SU-DHL-6 (cell line): ENCODE results near the gene ZNF665.

ENCODE experiments used
- H2AFZ ChIP-seq: fragments of 200-600 bp; sonication (generic); 2 replicates; pipeline ENCODE4 v1.6.1; 2014; ENCODE audit warnings: low read depth, mild to moderate bottlenecking, moderate library complexity, mixed read lengths, antibody characterized with exemption, low read length; ENCODE audit not compliant: severe bottlenecking
- H3F3A ChIP-seq: fragments of 200-600 bp; shearing (Covaris generic); 2 replicates; pipeline ENCODE4 v1.6.0; 2016; ENCODE audit warnings: antibody characterized with exemption, mild to moderate bottlenecking; ENCODE audit not compliant: insufficient read depth
- H3K27ac ChIP-seq: fragments of 200-600 bp; sonication (generic); 2 replicates; pipeline ENCODE4 v1.5.1; 2016; ENCODE audit warnings: low read depth, mild to moderate bottlenecking, low read length, moderate library complexity, mixed read lengths
- H3K27me3 ChIP-seq: fragments of 200-600 bp; sonication (generic), shearing (Covaris generic); 2 replicates; pipeline ENCODE4 v1.6.0; 2014; ENCODE audit warnings: mild to moderate bottlenecking, low read length
- H3K36me3 ChIP-seq: fragments of 200-600 bp; sonication (generic); 2 replicates; pipeline ENCODE4 v1.6.1; 2014; ENCODE audit warnings: mild to moderate bottlenecking, low read length, mixed read lengths
- H3K4me2 ChIP-seq: fragments of 300-600, 200-600 bp; shearing (Covaris generic), sonication (generic); 2 replicates; pipeline ENCODE4 v1.6.0; 2014; ENCODE audit warnings: low read length, low read depth, mild to moderate bottlenecking; ENCODE audit not compliant: poor library complexity, severe bottlenecking
- H3K4me3 ChIP-seq: fragments of 200-600 bp; sonication (generic); 2 replicates; pipeline ENCODE4 v1.5.1; 2014; ENCODE audit warnings: antibody characterized with exemption, low read length, mild to moderate bottlenecking, mixed read lengths; ENCODE audit not compliant: insufficient read depth, poor library complexity, severe bottlenecking
- H3K79me2 ChIP-seq: fragments of 200-600 bp; sonication (generic); 2 replicates; pipeline ENCODE4 v1.6.1; 2014; ENCODE audit warnings: mild to moderate bottlenecking, low read length, moderate library complexity; ENCODE audit not compliant: insufficient read depth
- H3K9ac ChIP-seq: fragments of 200-600 bp; sonication (generic); 2 replicates; pipeline ENCODE4 v1.7.0; 2014; ENCODE audit warnings: mild to moderate bottlenecking, low read length
- H3K9me2 ChIP-seq: fragments of 200-600 bp; sonication (generic); replicated peaks from 2 replicates; pipeline ENCODE4 v1.6.1; 2014; ENCODE audit warnings: low read length; ENCODE audit not compliant: insufficient read depth
- H3K9me3 ChIP-seq: fragments of 200-600 bp; sonication (generic); 2 replicates; pipeline ENCODE4 v1.6.1; 2014; ENCODE audit warnings: low read length, mixed read lengths; ENCODE audit not compliant: insufficient read depth
- H4K20me1 ChIP-seq: fragments of 200-600 bp; sonication (generic); 2 replicates; pipeline ENCODE4 v1.6.1; 2014; ENCODE audit warnings: low read depth, mild to moderate bottlenecking, antibody characterized with exemption, low read length, moderate library complexity, mixed read lengths
- EZH2phosphoT487 ChIP-seq: fragments of 200-600 bp; sonication (generic), shearing (Covaris generic); conservative IDR thresholded peaks from 2 replicates; pipeline ENCODE4 v1.6.1; 2018; ENCODE audit warnings: mild to moderate bottlenecking, antibody characterized with exemption, low read length, moderate library complexity, mixed read lengths
- TF ChIP-seq, protein P1 (sequence below): fragments of 200-600 bp; sonication (generic); IDR thresholded peaks from one replicate; pipeline ENCODE4 v1.5.1; 2017; ENCODE audit warnings: antibody characterized with exemption, mild to moderate bottlenecking, low read length, moderate library complexity; ENCODE audit not compliant: insufficient read depth, poor library complexity, severe bottlenecking

The ZNF665 gene

DNA sequence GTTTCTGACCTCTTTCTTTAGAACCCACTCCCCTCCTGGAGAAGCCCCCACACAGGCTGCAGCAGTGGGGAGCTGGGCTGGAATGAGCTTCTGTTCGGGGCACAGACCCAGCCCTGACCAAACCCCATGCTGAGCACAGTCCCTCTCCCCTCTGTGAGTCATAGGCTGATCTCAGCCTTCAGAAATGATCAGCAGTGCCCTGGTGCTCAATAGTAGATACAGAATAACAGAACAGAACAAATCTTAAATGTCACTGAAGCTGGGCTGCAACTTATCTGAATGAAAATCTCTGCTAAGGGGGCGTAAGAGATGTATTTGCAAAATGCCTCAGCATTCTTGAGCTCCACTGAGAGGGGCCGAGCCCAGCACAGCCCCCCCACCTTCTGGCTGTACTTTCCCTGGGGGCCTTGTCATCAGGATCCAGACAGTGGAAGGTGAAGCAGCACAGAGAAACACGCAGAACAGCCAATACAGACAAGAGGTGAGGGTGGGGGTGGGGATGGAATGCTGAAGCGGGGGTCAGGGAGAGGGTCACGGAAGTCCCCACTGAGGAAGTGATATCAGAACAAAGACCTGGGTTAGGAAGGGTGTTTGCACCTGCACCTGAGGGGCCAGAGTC lies 9.9 kb downstream of the ZNF665 start:
- Histone ChIP-seq H3K36me3 (0 out of 2 replicates have a peak, but pooled peaks cover 8% of the 10 kb centered on the region), H3K9me3 (no peaks in the 10 kb centered on the region), H3K4me2 (no peak overlapping the region), H3K79me2 (no peaks in the 10 kb centered on the region), H2AFZ (no peak overlapping the region), H3K4me3 (no peak overlapping the region), H4K20me1 (no peaks in the 10 kb centered on the region), H3F3A (no peaks in the 10 kb centered on the region), H3K27ac (no peak overlapping the region), H3K9ac (no peak overlapping the region), H3K9me2 (no peaks in the 10 kb centered on the region), H3K27me3 (no peaks in the 10 kb centered on the region)
- TF ChIP-seq, protein P1, sequence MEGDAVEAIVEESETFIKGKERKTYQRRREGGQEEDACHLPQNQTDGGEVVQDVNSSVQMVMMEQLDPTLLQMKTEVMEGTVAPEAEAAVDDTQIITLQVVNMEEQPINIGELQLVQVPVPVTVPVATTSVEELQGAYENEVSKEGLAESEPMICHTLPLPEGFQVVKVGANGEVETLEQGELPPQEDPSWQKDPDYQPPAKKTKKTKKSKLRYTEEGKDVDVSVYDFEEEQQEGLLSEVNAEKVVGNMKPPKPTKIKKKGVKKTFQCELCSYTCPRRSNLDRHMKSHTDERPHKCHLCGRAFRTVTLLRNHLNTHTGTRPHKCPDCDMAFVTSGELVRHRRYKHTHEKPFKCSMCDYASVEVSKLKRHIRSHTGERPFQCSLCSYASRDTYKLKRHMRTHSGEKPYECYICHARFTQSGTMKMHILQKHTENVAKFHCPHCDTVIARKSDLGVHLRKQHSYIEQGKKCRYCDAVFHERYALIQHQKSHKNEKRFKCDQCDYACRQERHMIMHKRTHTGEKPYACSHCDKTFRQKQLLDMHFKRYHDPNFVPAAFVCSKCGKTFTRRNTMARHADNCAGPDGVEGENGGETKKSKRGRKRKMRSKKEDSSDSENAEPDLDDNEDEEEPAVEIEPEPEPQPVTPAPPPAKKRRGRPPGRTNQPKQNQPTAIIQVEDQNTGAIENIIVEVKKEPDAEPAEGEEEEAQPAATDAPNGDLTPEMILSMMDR, result no peak
- TF ChIP-seq EZH2phosphoT487, result no peak

DNA sequence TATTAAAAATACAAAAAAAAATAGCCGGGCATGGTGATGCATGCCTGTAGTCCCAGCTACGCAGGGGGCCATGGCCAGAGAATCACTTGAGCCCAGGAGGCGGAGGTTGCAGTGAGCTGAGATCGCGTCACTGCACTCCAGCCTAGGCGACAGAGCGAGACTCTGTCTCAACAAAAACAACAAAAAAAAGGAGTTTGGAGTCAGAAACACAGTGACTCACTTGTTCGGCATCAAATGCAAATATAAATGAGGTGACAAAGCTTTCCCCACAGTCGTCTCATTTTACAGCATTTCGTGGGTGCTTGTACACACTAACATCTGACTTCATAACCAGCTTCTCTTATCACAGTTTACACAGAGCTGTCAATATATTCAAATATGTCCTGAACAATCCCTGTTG lies 11.0 kb downstream of the ZNF665 start:
- H3K79me2 ChIP-seq, result no peaks in the 10 kb centered on the region
- no peak overlapping the region for H3K4me2 ChIP-seq
- H3K36me3 ChIP-seq, result 0 out of 2 replicates have a peak, but pooled peaks cover 8% of the 10 kb centered on the region
- H3K9me2 ChIP-seq, result no peaks in the 10 kb centered on the region
- no peak overlapping the region for H3K9ac ChIP-seq
- H3K4me3 ChIP-seq, result no peak overlapping the region
- no peaks in the 10 kb centered on the region for H4K20me1 ChIP-seq
- H3F3A ChIP-seq, result no peaks in the 10 kb centered on the region
- H2AFZ ChIP-seq, result no peak overlapping the region
- no peaks in the 10 kb centered on the region for H3K9me3 ChIP-seq
- TF ChIP-seq EZH2phosphoT487, result no peak
- TF ChIP-seq, protein P1, result no peak
- H3K27me3 ChIP-seq, result no peaks in the 10 kb centered on the region
- no peak overlapping the region for H3K27ac ChIP-seq

DNA sequence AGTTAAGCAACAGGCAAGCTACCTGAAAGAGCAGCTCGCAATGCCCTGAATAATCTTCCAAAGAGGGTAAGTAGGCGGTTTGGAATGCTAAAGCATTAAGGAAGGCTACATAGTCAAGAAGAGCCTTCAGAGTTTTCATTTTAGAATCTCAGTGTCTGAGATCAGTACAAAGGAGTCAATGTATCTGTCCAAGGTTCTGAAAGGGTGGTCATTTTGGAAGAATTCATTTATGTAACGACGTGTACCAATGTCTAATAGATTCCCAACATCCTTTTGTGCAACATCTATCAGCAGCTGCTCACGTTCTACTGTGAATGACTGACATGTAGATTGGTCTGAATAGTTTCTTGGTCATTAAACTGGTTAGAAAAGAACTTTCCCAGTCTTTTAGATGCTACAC lies 15.2 kb downstream of the ZNF665 start:
- Histone ChIP-seq H3F3A (no peaks in the 10 kb centered on the region), H3K9me3 (no peaks in the 10 kb centered on the region), H2AFZ (no peak overlapping the region), H3K4me3 (no peak overlapping the region), H3K9ac (no peak overlapping the region), H3K4me2 (no peak overlapping the region), H3K27ac (no peak overlapping the region), H3K27me3 (no peaks in the 10 kb centered on the region), H3K79me2 (no peaks in the 10 kb centered on the region), H3K36me3 (0 out of 2 replicates have a peak, but pooled peaks cover 8% of the 10 kb centered on the region), H4K20me1 (no peaks in the 10 kb centered on the region), H3K9me2 (no peaks in the 10 kb centered on the region)
- no peak for TF ChIP-seq EZH2phosphoT487
- TF ChIP-seq, protein P1, result no peak
